ENCODE measurements around the gene FHOD3.

GRCh38 chr18:36589857-36590543, 292.5 kb downstream of the FHOD3 start:
- TF ChIP-seq CTCF (IDR thresholded peaks at IDR 0.05) (no peak), POLR2A (IDR thresholded peaks at IDR 0.05) (no peak)
